Skeletal muscle satellite cell (primary cell): ENCODE data around the gene DAPK1.
A peak's percentile ranks its signal among the peaks of the same experiment; 100 is the strongest.

ENCODE experiments used
- H3K27me3 ChIP-seq: 2 replicates; pipeline ENCODE4 v1.7.0; 2013; ENCODE audit warnings: low read length; ENCODE audit not compliant: control insufficient read depth, insufficient read depth
- H3K36me3 ChIP-seq: 2 replicates; pipeline ENCODE4 v1.7.0; 2013; ENCODE audit warnings: mild to moderate bottlenecking, control low read depth, low read length; ENCODE audit not compliant: insufficient read depth
- H3K4me1 ChIP-seq: 2 replicates; pipeline ENCODE4 v1.7.0; 2013; ENCODE audit warnings: low read length; ENCODE audit not compliant: control insufficient read depth, insufficient read depth
- H3K4me2 ChIP-seq: 2 replicates; pipeline ENCODE4 v1.7.0; 2013; ENCODE audit warnings: mild to moderate bottlenecking, low read length
- H3K4me3 ChIP-seq: 2 replicates; pipeline ENCODE4 v1.7.0; 2013; ENCODE audit warnings: low read length
- H3K9ac ChIP-seq: 2 replicates; pipeline ENCODE4 v1.7.0; 2013; ENCODE audit warnings: mild to moderate bottlenecking, low read depth, low read length, moderate library complexity
- H3K9me3 ChIP-seq: replicated peaks from 2 replicates; pipeline ENCODE4 v1.7.0; 2013; ENCODE audit warnings: mild to moderate bottlenecking, control low read depth, low read length

The DAPK1 gene

GRCh38 chr9:87718852-87719612 is 221.4 kb downstream of the DAPK1 start:
- H3K36me3 ChIP-seq, result no peaks in the 10 kb centered on the region
- H3K9me3 ChIP-seq, result no peaks in the 10 kb centered on the region
- no peaks in the 10 kb centered on the region for H3K27me3 ChIP-seq
- no peak overlapping the region for H3K4me3 ChIP-seq
- H3K9ac ChIP-seq, result no peak overlapping the region
- peaks cover 17% of the 10 kb centered on the region for H3K4me1 ChIP-seq
- H3K4me2 ChIP-seq, result no peak overlapping the region

- H3K4me1 ChIP-seq, result peaks cover 7% of the 10 kb centered on the region
- no peak overlapping the region for H3K4me2 ChIP-seq
- H3K36me3 ChIP-seq, result no peaks in the 10 kb centered on the region
- H3K27me3 ChIP-seq, result no peaks in the 10 kb centered on the region
- no peak overlapping the region for H3K9ac ChIP-seq
- no peak overlapping the region for H3K4me3 ChIP-seq
- H3K9me3 ChIP-seq, result no peaks in the 10 kb centered on the region
Measured at GRCh38 chr9:87720173-87720572, 222.5 kb downstream of the DAPK1 start.

DNA sequence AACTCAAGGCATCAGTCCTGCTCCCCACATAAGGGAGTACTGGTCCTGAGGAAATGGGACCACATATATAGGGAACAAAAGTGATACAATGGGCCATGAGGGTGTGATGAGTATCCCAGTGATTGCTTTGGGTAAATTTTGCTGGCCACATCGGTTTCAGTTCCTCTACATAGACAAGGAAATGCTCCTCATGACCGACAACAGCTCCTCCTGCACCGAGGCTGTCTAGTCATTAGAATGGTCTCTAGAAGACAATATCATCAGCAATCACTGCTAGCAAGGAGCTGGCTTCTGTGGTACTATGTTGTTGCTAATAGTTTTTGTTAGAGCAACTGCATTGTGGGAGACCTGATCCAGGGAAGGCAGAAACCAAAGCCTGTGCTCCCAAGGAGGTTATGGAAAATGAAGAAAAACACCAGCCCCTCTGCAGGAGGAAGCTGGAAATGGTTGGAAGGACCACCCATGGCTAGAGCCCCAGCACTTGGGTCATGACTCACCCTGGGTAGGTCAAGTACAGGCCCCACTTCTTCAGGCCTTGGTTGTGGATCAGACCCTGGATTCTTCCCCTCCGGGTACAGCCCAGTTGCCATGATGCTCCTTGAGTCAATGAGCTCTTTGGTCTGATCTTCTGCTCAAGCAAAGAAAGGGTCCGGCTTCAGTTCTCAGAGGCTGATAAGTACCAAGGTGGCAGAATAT is 224.9 kb downstream of the DAPK1 start:
- H3K27me3 ChIP-seq, result no peaks in the 10 kb centered on the region

GRCh38 chr9:87725356-87725899 is 227.8 kb downstream of the DAPK1 start:
- Histone ChIP-seq H3K4me2 (peak overlapping the region; percentile 98), H3K9me3 (no peaks in the 10 kb centered on the region), H3K27me3 (no peaks in the 10 kb centered on the region), H3K9ac (peak overlapping the region; percentile 99), H3K4me3 (peak overlapping the region; percentile 99), H3K4me1 (peaks cover 30% of the 10 kb centered on the region), H3K36me3 (peaks cover 34% of the 10 kb centered on the region)

More for the DNA sequence above, 224.9 kb downstream of the DAPK1 start:
- no peaks in the 10 kb centered on the region for H3K9me3 ChIP-seq
- H3K36me3 ChIP-seq, result peaks cover 6% of the 10 kb centered on the region
- H3K4me3 ChIP-seq, result no peak overlapping the region
- H3K4me2 ChIP-seq, result no peak overlapping the region
- no peak overlapping the region for H3K9ac ChIP-seq
- H3K4me1 ChIP-seq, result peaks cover 14% of the 10 kb centered on the region

GRCh38 chr9:87725900-87726709 is 228.4 kb downstream of the DAPK1 start, which contains the start of gene CTSL:
Gene CTSL (plus strand): TSS chr9:87726119. CDS start chr9:87727604, 1,485 bp downstream.
- peak within 1 kb of the TSS; percentile 98 for H3K4me2 ChIP-seq

DNA sequence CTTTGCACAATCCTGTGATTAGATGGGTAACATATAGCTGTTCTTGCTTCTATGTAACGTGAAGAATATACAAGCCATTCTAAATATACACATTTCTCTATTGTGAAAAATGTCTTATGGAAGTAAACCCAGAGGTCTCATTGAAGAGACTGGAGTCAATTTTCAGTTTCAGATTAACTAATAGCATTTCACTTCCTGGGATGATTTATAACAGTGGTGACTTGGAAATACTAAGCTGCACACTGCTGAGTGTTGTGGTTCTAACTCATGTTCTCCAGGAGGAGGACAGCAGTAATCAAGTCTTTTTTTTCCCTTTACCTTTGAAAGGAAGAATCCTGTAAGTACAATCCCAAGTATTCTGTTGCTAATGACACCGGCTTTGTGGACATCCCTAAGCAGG is 231.6 kb downstream of the DAPK1 start:
- no peaks in the 10 kb centered on the region for H3K9me3 ChIP-seq
- H3K4me1 ChIP-seq, result peaks cover 30% of the 10 kb centered on the region
- no peak overlapping the region for H3K9ac ChIP-seq
- peak overlapping the region; percentile 98 for H3K4me2 ChIP-seq
- peaks cover 55% of the 10 kb centered on the region for H3K36me3 ChIP-seq
- H3K27me3 ChIP-seq, result no peaks in the 10 kb centered on the region
- H3K4me3 ChIP-seq, result no peak overlapping the region

More at GRCh38 chr9:87725900-87726709, 228.4 kb downstream of the DAPK1 start, which contains the start of gene CTSL:
- H3K9me3 ChIP-seq, result no peaks in the 10 kb centered on the region
- peaks cover 40% of the 10 kb centered on the region for H3K36me3 ChIP-seq
- H3K27me3 ChIP-seq, result no peaks in the 10 kb centered on the region
- peak within 1 kb of the TSS; percentile 99 for H3K4me3 ChIP-seq
- peak within 1 kb of the TSS; percentile 99 for H3K9ac ChIP-seq
- peaks cover 30% of the 10 kb centered on the region for H3K4me1 ChIP-seq

GRCh38 chr9:87731321-87731720 is 233.7 kb downstream of the DAPK1 start:
- Histone ChIP-seq H3K9ac (no peak overlapping the region), H3K4me1 (peaks cover 21% of the 10 kb centered on the region)

DNA sequence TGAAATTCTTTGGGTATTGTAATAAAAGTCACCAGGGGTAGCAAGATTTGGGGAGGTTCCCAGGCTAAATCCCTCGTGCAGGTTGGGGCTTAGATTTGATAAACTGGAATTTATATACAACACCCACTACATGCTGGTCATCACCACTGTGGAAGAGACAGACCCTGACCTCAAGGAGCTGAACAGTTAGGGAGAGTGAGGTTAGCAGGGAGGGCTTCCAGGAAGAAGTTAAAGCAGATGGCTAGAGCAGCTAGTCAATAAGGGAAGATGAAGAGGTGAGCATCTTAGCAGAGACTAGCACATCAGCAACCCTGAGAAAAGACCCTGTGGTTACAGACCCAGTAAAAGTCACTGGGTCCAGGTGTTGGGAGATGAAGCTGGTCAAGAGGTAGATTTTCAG is 234.7 kb downstream of the DAPK1 start:
- Histone ChIP-seq H3K36me3 (peaks cover 51% of the 10 kb centered on the region), H3K9me3 (no peaks in the 10 kb centered on the region)

More at GRCh38 chr9:87731321-87731720, 233.7 kb downstream of the DAPK1 start:
- no peaks in the 10 kb centered on the region for H3K9me3 ChIP-seq
- no peak overlapping the region for H3K4me2 ChIP-seq
- H3K27me3 ChIP-seq, result no peaks in the 10 kb centered on the region
- H3K36me3 ChIP-seq, result peaks cover 55% of the 10 kb centered on the region
- no peak overlapping the region for H3K4me3 ChIP-seq

GRCh38 chr9:87732756-87733155 is 235.1 kb downstream of the DAPK1 start:
- no peak overlapping the region for H3K4me3 ChIP-seq
- peaks cover 47% of the 10 kb centered on the region for H3K36me3 ChIP-seq
- H3K27me3 ChIP-seq, result no peaks in the 10 kb centered on the region
- no peak overlapping the region for H3K4me2 ChIP-seq
- H3K9ac ChIP-seq, result no peak overlapping the region
- H3K9me3 ChIP-seq, result no peaks in the 10 kb centered on the region
- peaks cover 13% of the 10 kb centered on the region for H3K4me1 ChIP-seq

More for the DNA sequence above, 234.7 kb downstream of the DAPK1 start:
- H3K4me2 ChIP-seq, result no peak overlapping the region
- H3K9ac ChIP-seq, result no peak overlapping the region
- H3K4me3 ChIP-seq, result no peak overlapping the region
- H3K27me3 ChIP-seq, result no peaks in the 10 kb centered on the region
- H3K4me1 ChIP-seq, result peaks cover 17% of the 10 kb centered on the region

DNA sequence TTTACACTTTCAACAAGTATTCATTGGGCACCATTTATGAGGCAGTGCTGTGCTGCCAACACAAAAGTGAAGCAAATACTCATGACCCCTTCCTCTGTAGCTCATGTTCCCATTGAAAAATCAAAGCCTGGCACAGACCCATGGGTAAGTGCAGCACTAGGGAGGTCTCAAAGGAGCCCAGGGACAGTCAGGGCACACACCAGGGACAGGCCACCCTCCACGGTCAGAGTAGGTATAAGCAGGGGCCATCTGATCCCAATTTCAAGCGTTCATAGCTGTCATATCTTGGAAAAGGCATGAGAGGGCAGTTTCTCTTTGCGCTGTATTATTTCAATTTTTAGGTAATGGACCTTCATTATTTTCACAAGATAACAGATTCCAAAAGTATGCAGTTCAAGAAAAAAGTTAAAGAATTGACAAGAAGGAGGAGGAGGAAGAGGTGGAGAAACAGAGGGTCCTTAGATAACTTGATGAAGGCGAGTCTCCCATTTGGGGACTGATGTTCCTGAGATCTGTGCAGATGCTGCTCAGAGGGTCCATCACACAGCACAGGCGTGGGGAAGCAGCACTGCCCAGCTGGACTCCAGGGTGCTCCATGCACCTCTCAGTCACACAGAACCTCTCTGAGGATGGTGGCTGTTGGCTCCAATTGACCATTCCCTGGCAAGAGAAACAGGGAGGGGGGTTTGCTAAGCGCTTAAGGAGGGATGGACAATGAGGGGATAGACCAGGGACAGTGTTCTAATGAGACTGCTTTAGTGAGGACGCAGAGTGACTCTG is 235.8 kb downstream of the DAPK1 start:
- no peak overlapping the region for H3K4me2 ChIP-seq
- H3K9ac ChIP-seq, result no peak overlapping the region
- H3K4me1 ChIP-seq, result peaks cover 9% of the 10 kb centered on the region
- no peaks in the 10 kb centered on the region for H3K27me3 ChIP-seq
- peaks cover 40% of the 10 kb centered on the region for H3K36me3 ChIP-seq
- H3K9me3 ChIP-seq, result no peaks in the 10 kb centered on the region
- no peak overlapping the region for H3K4me3 ChIP-seq
